Duodenal mucosa (tissue), 2 donors: Measurements from ENCODE around the gene FOSL2.

Source experiments
- H3K27ac ChIP-seq: one replicate; pipeline ENCODE4 v1.7.0; 2013; ENCODE audit warnings: low read depth, low read length
- H3K27me3 ChIP-seq, 2 donors: one replicate each; pipeline ENCODE4 v1.7.0; 2013; ENCODE audit warnings: low read length in 2 of 2, control low read depth in 1 of 2; ENCODE audit not compliant: insufficient read depth in 2 of 2, control insufficient read depth in 1 of 2
- H3K36me3 ChIP-seq, 2 donors: one replicate each; pipeline ENCODE4 v1.7.0; 2013; ENCODE audit warnings: low read length in 2 of 2, control low read depth in 1 of 2; ENCODE audit not compliant: insufficient read depth in 2 of 2, control insufficient read depth in 1 of 2
- H3K4me1 ChIP-seq, 2 donors: one replicate each; pipeline ENCODE4 v1.7.0; 2013; ENCODE audit warnings: low read length in 2 of 2, control low read depth in 1 of 2; ENCODE audit not compliant: insufficient read depth in 2 of 2, control insufficient read depth in 1 of 2
- H3K4me3 ChIP-seq, 2 donors: one replicate each; pipeline ENCODE4 v1.7.0; 2013; ENCODE audit warnings: low read length in 2 of 2, low read depth in 1 of 2
- H3K9ac ChIP-seq, 2 donors: one replicate each; pipeline ENCODE4 v1.7.0; 2013; ENCODE audit warnings: low read length in 2 of 2, low read depth in 1 of 2
- H3K9me3 ChIP-seq, 2 donors: one replicate each; pipeline ENCODE4 v1.7.0; 2013; ENCODE audit warnings: low read length in 2 of 2, control low read depth in 1 of 2; ENCODE audit not compliant: control insufficient read depth in 1 of 2

FOSL2 gene

DNA sequence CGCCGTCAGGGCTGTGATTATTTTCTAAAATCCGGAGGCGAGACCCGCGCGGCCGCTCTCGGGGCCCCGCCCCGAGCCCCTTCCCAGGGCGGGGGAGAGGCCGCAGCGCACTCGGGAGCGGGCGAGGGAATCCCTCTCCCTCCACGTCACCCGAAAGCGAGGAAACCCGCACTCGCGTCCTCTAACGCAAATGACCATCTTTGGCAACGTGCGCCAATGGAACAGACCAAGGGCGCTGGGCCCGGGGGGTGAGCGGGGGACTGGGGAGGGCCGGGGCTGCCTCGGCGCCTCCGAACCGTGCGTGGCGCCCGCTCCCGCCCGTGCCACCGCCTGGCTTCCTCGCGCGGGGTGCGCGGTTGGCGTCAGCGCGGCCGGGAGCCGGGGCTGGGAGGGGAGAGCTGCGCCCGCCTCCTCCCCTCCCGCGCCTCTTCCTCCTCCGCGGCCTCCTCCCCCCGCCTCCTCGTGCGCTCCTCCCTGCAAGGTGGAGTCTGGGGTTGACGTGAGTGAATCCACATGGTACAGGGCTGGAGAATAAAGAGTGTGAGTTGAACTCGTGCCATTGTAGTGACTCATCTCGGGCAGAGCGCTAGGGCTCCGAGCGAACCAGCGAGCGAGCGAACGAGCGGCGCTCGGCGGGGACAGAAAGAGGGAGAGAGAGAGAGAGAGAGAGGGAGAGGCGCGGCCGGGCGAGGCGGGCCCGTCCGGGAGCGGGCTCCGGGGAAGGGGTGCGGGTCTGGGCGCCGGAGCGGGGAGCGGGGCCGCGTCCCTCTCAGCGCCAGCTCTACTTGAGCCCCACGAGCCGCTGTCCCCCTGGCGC lies at the start of gene FOSL2:
FOSL2 (plus strand) TSS at position 562 of the 817 bp plus-strand sequence. CDS start 863 bp downstream, outside the sequence.
- Histone ChIP-seq H3K4me1 (peaks cover 22 to 23% of the 10 kb centered on the region in 2 donors), H3K9ac (peak within 1 kb of the TSS; percentile 96 to 100), H3K27ac (peak within 1 kb of the TSS; percentile 99), H3K9me3 (no peaks in the 10 kb centered on the region), H3K4me3 (peak within 1 kb of the TSS; percentile 85 to 87), H3K27me3 (no peaks in the 10 kb centered on the region), H3K36me3 (peaks cover under 1 to 1% of the 10 kb centered on the region in 2 donors)

DNA sequence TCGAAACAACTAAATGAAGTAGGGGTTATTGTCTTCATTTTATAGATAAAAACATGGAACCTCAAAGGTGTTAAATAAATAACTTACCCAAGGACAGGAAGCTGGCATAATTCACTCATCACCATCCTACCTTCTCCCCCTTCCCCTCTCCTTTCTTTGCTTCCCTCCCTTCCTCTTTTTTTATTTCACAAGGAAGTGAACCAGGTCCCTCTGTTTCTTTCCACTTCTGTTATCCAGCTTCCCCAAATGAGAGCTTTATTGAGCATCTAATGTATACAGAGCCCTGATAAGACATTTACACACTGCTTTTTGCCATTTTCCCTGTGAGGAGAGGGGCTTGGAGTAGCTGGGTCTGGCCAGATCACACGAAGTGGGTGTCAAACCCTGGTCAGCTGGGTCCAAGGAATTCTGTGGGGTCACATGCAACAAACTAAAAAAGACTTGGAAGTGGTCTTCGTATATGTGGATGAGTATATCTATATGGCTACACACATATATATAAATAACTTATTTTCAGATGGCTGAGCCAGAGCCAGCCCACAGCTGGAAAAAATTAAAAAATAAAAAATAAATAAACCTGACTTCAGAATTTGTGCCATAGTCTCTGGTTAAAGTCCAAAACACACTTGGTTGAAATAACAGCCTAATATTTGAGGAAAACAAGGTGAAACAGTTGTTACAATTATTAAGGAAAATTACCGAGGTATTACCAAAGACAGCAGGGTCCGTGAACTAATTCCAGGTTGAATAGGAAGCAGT lies 49.3 kb upstream of the FOSL2 start:
- Histone ChIP-seq H3K9ac (no peak overlapping the region), H3K27ac (no peak overlapping the region), H3K9me3 (no peaks in the 10 kb centered on the region), H3K27me3 (no peaks in the 10 kb centered on the region), H3K36me3 (peaks cover 0 to 3% of the 10 kb centered on the region in 2 donors), H3K4me3 (no peak overlapping the region), H3K4me1 (peaks cover 6 to 19% of the 10 kb centered on the region in 2 donors)

GRCh38 chr2:28343971-28344715 lies 48.5 kb upstream of the FOSL2 start:
- Histone ChIP-seq H3K9ac (no peak overlapping the region), H3K27ac (no peak overlapping the region), H3K36me3 (peaks cover 0 to 3% of the 10 kb centered on the region in 2 donors), H3K27me3 (no peaks in the 10 kb centered on the region), H3K4me1 (peaks cover 6 to 14% of the 10 kb centered on the region in 2 donors), H3K9me3 (no peaks in the 10 kb centered on the region), H3K4me3 (no peak overlapping the region)

GRCh38 chr2:28344756-28345373 lies 47.8 kb upstream of the FOSL2 start:
- no peak overlapping the region for H3K27ac ChIP-seq
- no peak overlapping the region for H3K9ac ChIP-seq
- H3K9me3 ChIP-seq = no peaks in the 10 kb centered on the region
- H3K4me3 ChIP-seq = no peak overlapping the region
- no peaks in the 10 kb centered on the region for H3K36me3 ChIP-seq
- no peaks in the 10 kb centered on the region for H3K27me3 ChIP-seq
- H3K4me1 ChIP-seq = peaks cover 6 to 14% of the 10 kb centered on the region in 2 donors

- no peaks in the 10 kb centered on the region for H3K9me3 ChIP-seq
- no peak overlapping the region for H3K9ac ChIP-seq
- no peak overlapping the region for H3K4me3 ChIP-seq
- no peaks in the 10 kb centered on the region for H3K36me3 ChIP-seq
- no peaks in the 10 kb centered on the region for H3K27me3 ChIP-seq
- peaks cover 6 to 14% of the 10 kb centered on the region in 2 donors for H3K4me1 ChIP-seq
- no peak overlapping the region for H3K27ac ChIP-seq
Observed at GRCh38 chr2:28345619-28346018, 47.0 kb upstream of the FOSL2 start.

- H3K27ac ChIP-seq = no peak overlapping the region
Observed at GRCh38 chr2:28346587-28346986, 46.1 kb upstream of the FOSL2 start.

DNA sequence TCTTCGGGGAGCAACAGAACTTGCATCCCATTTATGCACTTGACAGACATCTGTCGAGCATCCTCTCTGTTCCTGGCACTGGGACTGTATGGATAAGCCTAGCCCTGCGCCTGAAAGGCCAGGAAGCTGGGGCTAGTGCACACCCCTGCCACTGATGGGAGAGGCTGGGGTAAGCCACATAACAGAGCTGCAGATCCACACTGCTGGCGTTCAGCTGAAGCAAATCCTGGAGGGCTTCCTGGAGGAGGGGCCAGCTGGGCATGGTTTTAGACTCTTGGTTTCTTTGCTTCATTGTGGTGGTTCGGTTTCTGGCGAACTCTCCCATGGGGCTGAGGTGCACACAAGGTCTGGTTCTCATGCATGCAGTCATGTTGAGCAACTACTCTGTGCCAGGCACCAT lies 45.5 kb upstream of the FOSL2 start:
- Histone ChIP-seq H3K9ac (no peak overlapping the region), H3K9me3 (no peaks in the 10 kb centered on the region), H3K4me3 (no peak overlapping the region), H3K36me3 (no peaks in the 10 kb centered on the region), H3K4me1 (peaks cover 6% of the 10 kb centered on the region in 2 donors), H3K27me3 (no peaks in the 10 kb centered on the region), H3K27ac (no peak overlapping the region)

More at GRCh38 chr2:28346587-28346986, 46.1 kb upstream of the FOSL2 start:
- Histone ChIP-seq H3K36me3 (no peaks in the 10 kb centered on the region), H3K9ac (no peak overlapping the region), H3K27me3 (no peaks in the 10 kb centered on the region), H3K4me3 (no peak overlapping the region), H3K4me1 (peaks cover 6 to 7% of the 10 kb centered on the region in 2 donors), H3K9me3 (no peaks in the 10 kb centered on the region)

DNA sequence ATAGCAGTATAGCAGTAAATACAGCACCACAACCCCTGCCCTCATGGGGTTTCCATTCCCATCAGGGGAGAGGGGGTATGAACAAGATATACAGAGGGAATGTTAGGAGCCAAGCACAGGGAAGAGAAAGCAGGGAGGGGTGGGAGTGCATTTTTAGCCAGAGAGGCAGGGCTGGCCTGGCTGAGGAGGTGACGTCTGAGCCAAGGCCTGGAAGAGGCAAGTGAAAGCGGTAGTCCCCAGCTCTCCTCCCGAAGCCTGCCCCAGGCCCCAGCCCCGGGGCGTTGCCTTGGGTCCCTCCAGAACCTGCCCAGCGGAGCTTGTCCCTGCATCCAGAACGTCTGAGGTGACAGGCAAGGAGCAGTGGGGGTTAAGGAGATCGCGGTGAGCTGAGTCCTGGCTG lies 45.1 kb upstream of the FOSL2 start:
- Histone ChIP-seq H3K9ac (peak overlapping the region in 1 of 2 donors; percentile 12), H3K9me3 (no peaks in the 10 kb centered on the region), H3K4me1 (peaks cover 6% of the 10 kb centered on the region in 2 donors), H3K4me3 (no peak overlapping the region), H3K27me3 (no peaks in the 10 kb centered on the region), H3K36me3 (no peaks in the 10 kb centered on the region), H3K27ac (no peak overlapping the region)

DNA sequence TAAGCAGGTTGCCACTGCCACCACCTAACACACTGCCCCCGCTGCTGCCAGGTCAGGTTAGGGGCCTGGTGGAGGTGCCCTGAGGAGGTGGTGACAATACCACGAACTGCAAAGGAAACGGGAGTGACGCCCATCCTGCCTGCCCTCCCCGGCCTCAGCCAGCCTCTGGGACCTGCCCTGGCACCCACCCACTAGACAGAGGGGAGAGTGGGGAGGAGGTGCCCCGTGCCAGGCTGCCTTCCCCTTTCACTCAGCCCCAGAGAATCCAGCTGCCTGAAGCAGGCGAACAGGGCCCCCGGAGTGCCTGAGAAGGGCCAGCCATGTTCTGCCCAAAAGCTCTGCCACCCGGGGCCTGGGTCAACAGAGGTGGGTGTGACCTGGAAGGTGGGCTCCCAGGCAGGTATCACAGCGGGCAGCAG lies 44.5 kb upstream of the FOSL2 start:
- Histone ChIP-seq H3K27ac (no peak overlapping the region), H3K9ac (peak overlapping the region in 1 of 2 donors; percentile 12), H3K4me3 (no peak overlapping the region)

More for the DNA sequence above, 44.5 kb upstream of the FOSL2 start:
- H3K4me1 ChIP-seq = peaks cover 3% of the 10 kb centered on the region in 2 donors
- no peaks in the 10 kb centered on the region for H3K36me3 ChIP-seq
- no peaks in the 10 kb centered on the region for H3K27me3 ChIP-seq
- no peaks in the 10 kb centered on the region for H3K9me3 ChIP-seq
